Spleen (tissue), 11 donors: ENCODE measurements around the gene IGSF6. TPM values are rescaled to one million over a fixed set of nuclear protein-coding genes. Genes with fewer than 3 reads are reported as not detected.

Experiments used
- DNase-seq: peaks from one replicate; pipeline ENCODE4 v3.0.0-alpha.2; 2020
- H3K27ac ChIP-seq, 8 donors: fragments of 200-600 bp; sonication (generic) in 7 of 8; 1 replicate in 4 of 8; 2 replicates in 4 of 8; pipeline versions ENCODE4 v1.5.0 to v1.8.0; 2016 to 2021; ENCODE audit warnings: inconsistent platforms in 4 of 8, mild to moderate bottlenecking in 4 of 8, moderate library complexity in 1 of 8
- H3K27me3 ChIP-seq, 7 donors: fragments of 200-600 bp; sonication (generic) in 6 of 7; replicated peaks in 1 of 7; 1 replicate in 4 of 7; 2 replicates in 3 of 7; pipeline versions ENCODE4 v1.5.0 to v1.8.0; 2016 to 2021; ENCODE audit warnings: inconsistent platforms in 3 of 7, mild to moderate bottlenecking in 1 of 7
- H3K36me3 ChIP-seq, 6 donors: fragments of 200-600 bp; sonication (generic) in 5 of 6; 1 replicate in 4 of 6; 2 replicates in 2 of 6; pipeline versions ENCODE4 v1.5.0 to v1.8.0; 2016 to 2021; ENCODE audit warnings: inconsistent platforms in 2 of 6
- H3K4me1 ChIP-seq, 6 donors: fragments of 200-600 bp; sonication (generic) in 5 of 6; 1 replicate in 3 of 6; 2 replicates in 3 of 6; pipeline versions ENCODE4 v1.5.0 to v1.8.0; 2016 to 2021; ENCODE audit warnings: inconsistent platforms in 3 of 6
- H3K4me3 ChIP-seq, 8 donors: fragments of 200-600 bp; sonication (generic) in 7 of 8; 1 replicate in 4 of 8; 2 replicates in 4 of 8; pipeline versions ENCODE4 v1.5.0 to v1.8.0; 2016 to 2021; ENCODE audit warnings: inconsistent platforms in 4 of 8, mild to moderate bottlenecking in 4 of 8, moderate library complexity in 2 of 8
- H3K9me3 ChIP-seq, 8 donors: fragments of 200-600 bp; sonication (generic) in 7 of 8; 1 replicate in 4 of 8; 2 replicates in 4 of 8; pipeline versions ENCODE4 v1.5.0 to v1.8.0; 2016 to 2021; ENCODE audit warnings: inconsistent platforms in 4 of 8
- CTCF ChIP-seq, 11 experiments: fragments of 200-600 bp in 7 of 11; fragments of 450-650 bp in 4 of 11; sonication (generic) in 4 of 11; IDR thresholded peaks in 8 of 11; conservative IDR thresholded peaks in 3 of 11; 1 replicate in 7 of 11; 2 replicates in 4 of 11; pipeline versions ENCODE4 v1.4.0 to v1.8.0; 2016 to 2021; ENCODE audit warnings: antibody characterized with exemption in 11 of 11, inconsistent platforms in 4 of 11, mild to moderate bottlenecking in 1 of 11
- POLR2A ChIP-seq, 3 donors: fragments of 450-650 bp; IDR thresholded peaks; one replicate each; pipeline ENCODE4 v1.5.1; 2017; ENCODE audit warnings: antibody characterized with exemption in 3 of 3, mild to moderate bottlenecking in 1 of 3
- POLR2AphosphoS5 ChIP-seq, 3 donors: sonication (generic); formaldehyde crosslinking; IDR thresholded peaks; one replicate each; pipeline ENCODE4 v1.5.1; 2017; ENCODE audit warnings: antibody characterized with exemption in 3 of 3
- WGBS, 5 donors: extraction: QIAGEN DNeasy Blood & Tissue Kit in 3 of 5; methylation state at CpG; one replicate each; pipeline versions ENCODE4 v1.1.5 to v1.1.7; 2013 to 2018; 5-methylcytosine and 5-hydroxymethylcytosine counted together
- intact Hi-C: fragments of 100-400 bp; cut with DNase I; formaldehyde crosslinking; loops from one replicate; pipeline ENCODE4 v1.15.0; 2023; ENCODE audit warnings: low total_unique reads
- polyA plus RNA-seq, 3 donors: library from polyadenylated mRNA; stranded (reverse); fragments of 200-250 nt; gene quantifications; one replicate each; pipeline ENCODE4 v1.2.1, GENCODE V29; 2013
- total RNA-seq, 7 donors: library from RNA; depleted of rRNA in 3 of 7; stranded (reverse); fragments of >200 nt in 3 of 7; fragmentation: NEBNext Ultra II Directional in 4 of 7; extraction: Animal tissue kit (Norgen Biotek cat#: 25700) in 4 of 7; gene quantifications; one replicate each; pipeline versions ENCODE4 v1.1.0 to v1.2.1, GENCODE V29; 2016 to 2021
- donor health status: healthy with polysubstance abuse.
- donor health status: DM: no; HTN: no; CAD: no; lungs with moderate emphysema.
- donor health status: DM: no; HTN: no; CAD: no.
- donor health status: Bipolar disorder and iron deficiency.
- donor health status: healthy.
- donor health status: DM: no; HTN: no; CAD: no.
- donor health status: DM: yes; HTN: yes; CAD: no.

IGSF6 gene
- total and polyA plus RNA-seq, 10 donors, result 15.5 to 134 (median 60.7) TPM

GRCh38 chr16:21625026-21625425 lies 27.4 kb downstream of the IGSF6 start:
- TF ChIP-seq POLR2AphosphoS5 (IDR thresholded peaks at IDR 0.05), result no peak
- TF ChIP-seq POLR2A (IDR thresholded peaks at IDR 0.05), result no peak
- no peak for TF ChIP-seq CTCF (IDR thresholded peaks at IDR 0.05 in 8 of 11, conservative IDR thresholded peaks at IDR 0.05 in 3 of 11)
- 88 to 97% (median 93%) methylated on average over 1 of the region's 1 CpG for WGBS, 5 donors
- peak overlapping the region in 1 of 8 donors; percentile 81 for H3K27ac ChIP-seq
- H3K4me3 ChIP-seq, result no peak overlapping the region
- DNase-seq, result no peak
- peaks cover 0 to 80% (median 26%) of the 10 kb centered on the region in 6 donors for H3K36me3 ChIP-seq
- intact Hi-C loops, result no loop called here
- H3K9me3 ChIP-seq, result peaks cover 0 to 4% (median 0%) of the 10 kb centered on the region in 8 donors
- no peaks in the 10 kb centered on the region for H3K27me3 ChIP-seq
- peaks cover 0 to 73% (median 27%) of the 10 kb centered on the region in 6 donors for H3K4me1 ChIP-seq

GRCh38 chr16:21622545-21622944 lies 29.9 kb downstream of the IGSF6 start:
- Histone ChIP-seq H3K27me3 (no peaks in the 10 kb centered on the region), H3K9me3 (no peaks in the 10 kb centered on the region), H3K36me3 (peaks cover 0 to 80% (median 27%) of the 10 kb centered on the region in 6 donors), H3K4me1 (peaks cover 0 to 85% (median 38%) of the 10 kb centered on the region in 6 donors), H3K27ac (peak overlapping the region in 1 of 8 donors; percentile 19), H3K4me3 (no peak overlapping the region)
- no peak for DNase-seq
- 97 to 99% (median 98%) methylated on average over 1 of the region's 1 CpG for WGBS, 5 donors
- TF ChIP-seq POLR2AphosphoS5 (IDR thresholded peaks at IDR 0.05) (no peak), CTCF (IDR thresholded peaks at IDR 0.05 in 8 of 11, conservative IDR thresholded peaks at IDR 0.05 in 3 of 11) (no peak), POLR2A (IDR thresholded peaks at IDR 0.05) (no peak)
- intact Hi-C loops, result no loop called here

GRCh38 chr16:21620592-21620991 lies 31.8 kb downstream of the IGSF6 start:
- Histone ChIP-seq H3K9me3 (no peaks in the 10 kb centered on the region), H3K4me3 (no peak overlapping the region), H3K27ac (peak overlapping the region in 1 of 8 donors; percentile 32), H3K36me3 (peaks cover 0 to 68% (median 23%) of the 10 kb centered on the region in 6 donors), H3K27me3 (no peaks in the 10 kb centered on the region), H3K4me1 (peaks cover 6 to 85% (median 38%) of the 10 kb centered on the region in 6 donors)
- intact Hi-C loops, result no loop called here
- DNase-seq, result no peak
- TF ChIP-seq CTCF (IDR thresholded peaks at IDR 0.05 in 8 of 11, conservative IDR thresholded peaks at IDR 0.05 in 3 of 11), result no peak
- no peak for TF ChIP-seq POLR2AphosphoS5 (IDR thresholded peaks at IDR 0.05)
- no peak for TF ChIP-seq POLR2A (IDR thresholded peaks at IDR 0.05)

- H3K9me3 ChIP-seq, result no peaks in the 10 kb centered on the region
- 87 to 99% (median 92%) methylated on average over 4 of the region's 4 CpGs for WGBS, 5 donors
- H3K36me3 ChIP-seq, result peaks cover 0 to 68% (median 18%) of the 10 kb centered on the region in 6 donors
- DNase-seq, result no peak
- intact Hi-C loops, result no loop called here
- H3K27ac ChIP-seq, result peak overlapping the region in 1 of 8 donors; percentile 24
- no peak for TF ChIP-seq POLR2AphosphoS5 (IDR thresholded peaks at IDR 0.05)
- no peaks in the 10 kb centered on the region for H3K27me3 ChIP-seq
- no peak overlapping the region for H3K4me3 ChIP-seq
- H3K4me1 ChIP-seq, result peaks cover 6 to 85% (median 42%) of the 10 kb centered on the region in 6 donors
Observed at GRCh38 chr16:21619765-21620425, 32.5 kb downstream of the IGSF6 start.
